Type B pancreatic cell (in vitro differentiated cells): ENCODE measurements around the gene CEP85L. TPM values are rescaled to one million over a fixed set of nuclear protein-coding genes. Genes with fewer than 3 reads are reported as not detected.

Experiments used
- DNase-seq: peaks from one replicate; pipeline ENCODE4 v3.0.0; 2021; ENCODE audit warnings: mixed read lengths; ENCODE audit not compliant: unreplicated experiment; ENCODE audit errors: extremely low spot score
- H3K27ac Mint-ChIP-seq: 2 replicates; pipeline ENCODE4 v1.8.0; 2021; ENCODE audit warnings: mild to moderate bottlenecking, mixed read lengths
- H3K27me3 Mint-ChIP-seq: 2 replicates; pipeline ENCODE4 v1.8.0; 2021; ENCODE audit warnings: mixed read lengths
- H3K36me3 Mint-ChIP-seq: 2 replicates; pipeline ENCODE4 v1.8.0; 2021; ENCODE audit warnings: mixed read lengths
- H3K4me1 Mint-ChIP-seq: one replicate; pipeline ENCODE4 v1.8.0; 2021; ENCODE audit warnings: mixed read lengths; ENCODE audit not compliant: unreplicated experiment
- H3K4me3 Mint-ChIP-seq: 2 replicates; pipeline ENCODE4 v1.8.0; 2021; ENCODE audit warnings: mild to moderate bottlenecking, mixed read lengths
- H3K9me3 Mint-ChIP-seq: 2 replicates; pipeline ENCODE4 v1.8.0; 2021; ENCODE audit warnings: mixed read lengths
- CTCF ChIP-seq: fragments of 200-600 bp; sonication (generic); conservative IDR thresholded peaks from 2 replicates; pipeline ENCODE4 v1.5.0; 2021; ENCODE audit warnings: antibody characterized with exemption, mild to moderate bottlenecking
- total RNA-seq: library from RNA; stranded (reverse); gene quantifications from 2 replicates; pipeline ENCODE4 v1.2.1, GENCODE V29; 2021; ENCODE audit warnings: low replicate concordance

The CEP85L gene
- total RNA-seq, 1 donor from 2014 or later, result 16.1 TPM

GRCh38 chr6:118504611-118505010 is 146.8 kb downstream of the CEP85L start:
- Mint-ChIP-seq H3K36me3 (peaks cover 27% of the 10 kb centered on the region), H3K4me1 (no peaks in the 10 kb centered on the region), H3K27ac (no peak overlapping the region), H3K4me3 (no peak overlapping the region), H3K9me3 (peaks cover 5% of the 10 kb centered on the region), H3K27me3 (no peaks in the 10 kb centered on the region)
- no peak for TF ChIP-seq CTCF
- no peak for DNase-seq

GRCh38 chr6:118502169-118502568 is 149.2 kb downstream of the CEP85L start:
- no peaks in the 10 kb centered on the region for H3K27me3 Mint-ChIP-seq
- no peak for DNase-seq
- peaks cover 29% of the 10 kb centered on the region for H3K36me3 Mint-ChIP-seq
- H3K4me1 Mint-ChIP-seq, result no peaks in the 10 kb centered on the region
- peaks cover 5% of the 10 kb centered on the region for H3K9me3 Mint-ChIP-seq
- no peak for TF ChIP-seq CTCF
- no peak overlapping the region for H3K27ac Mint-ChIP-seq
- no peak overlapping the region for H3K4me3 Mint-ChIP-seq

- peaks cover 5% of the 10 kb centered on the region for H3K9me3 Mint-ChIP-seq
- H3K27me3 Mint-ChIP-seq, result no peaks in the 10 kb centered on the region
- H3K4me3 Mint-ChIP-seq, result no peak overlapping the region
- peaks cover 29% of the 10 kb centered on the region for H3K36me3 Mint-ChIP-seq
- DNase-seq, result no peak
- H3K27ac Mint-ChIP-seq, result no peak overlapping the region
- TF ChIP-seq CTCF, result no peak
- no peaks in the 10 kb centered on the region for H3K4me1 Mint-ChIP-seq
Measured at GRCh38 chr6:118501765-118502164, 149.6 kb downstream of the CEP85L start.

- H3K9me3 Mint-ChIP-seq, result peaks cover 5% of the 10 kb centered on the region
- no peak for TF ChIP-seq CTCF
- H3K36me3 Mint-ChIP-seq, result peaks cover 29% of the 10 kb centered on the region
- no peaks in the 10 kb centered on the region for H3K4me1 Mint-ChIP-seq
- no peaks in the 10 kb centered on the region for H3K27me3 Mint-ChIP-seq
- no peak overlapping the region for H3K4me3 Mint-ChIP-seq
- no peak overlapping the region for H3K27ac Mint-ChIP-seq
- no peak for DNase-seq
Measured at GRCh38 chr6:118501099-118501498, 150.3 kb downstream of the CEP85L start.

GRCh38 chr6:118500130-118501015 is 151.0 kb downstream of the CEP85L start:
- peaks cover 5% of the 10 kb centered on the region for H3K9me3 Mint-ChIP-seq
- no peak overlapping the region for H3K27ac Mint-ChIP-seq
- DNase-seq, result no peak
- no peak for TF ChIP-seq CTCF
- no peaks in the 10 kb centered on the region for H3K27me3 Mint-ChIP-seq
- no peak overlapping the region for H3K4me3 Mint-ChIP-seq
- H3K4me1 Mint-ChIP-seq, result no peaks in the 10 kb centered on the region
- H3K36me3 Mint-ChIP-seq, result peaks cover 29% of the 10 kb centered on the region
